ENCODE results near the gene PATE1. TPM values are rescaled to one million over a fixed set of nuclear protein-coding genes. Genes with fewer than 3 reads are reported as not detected.
"Not testable (repeated sequence)": the region's sequence is repeated elsewhere in the genome, so short reads cannot be mapped to it uniquely, and the experiment has no call there.

PATE1 gene
- not detected for polyA plus RNA-seq (2013, experiment 1 of 2; ENCODE audit: insufficient read length)
- polyA plus RNA-seq (2013, experiment 2 of 2; ENCODE audit: insufficient read length): not detected

DNA sequence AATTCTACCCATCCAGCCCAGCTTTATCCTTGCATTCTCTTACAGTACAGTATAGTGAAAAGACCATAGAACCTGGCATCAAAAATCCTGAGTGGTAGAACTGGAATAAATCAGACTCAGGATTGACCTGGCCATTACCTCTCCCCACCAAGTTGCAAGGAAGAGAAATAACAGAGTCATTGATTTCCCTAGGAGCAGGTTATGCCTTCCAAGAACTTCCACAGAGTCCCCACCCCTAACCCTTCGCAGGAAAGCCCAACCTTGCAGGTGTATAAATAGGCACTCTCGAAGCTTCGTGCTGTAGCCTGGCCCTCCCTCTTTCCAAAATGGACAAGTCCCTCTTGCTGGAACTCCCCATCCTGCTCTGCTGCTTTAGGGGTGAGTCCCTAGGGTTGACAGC, at the start of gene PATE1:
Gene PATE1 (plus strand): TSS at position 301 of the 400 bp plus-strand sequence. CDS start 26 bp downstream, at position 327.
- DNase-seq: no peak

GRCh38 chr11:125701018-125701610, 45.0 kb upstream of the PATE1 start:
- no peak for DNase-seq

DNA sequence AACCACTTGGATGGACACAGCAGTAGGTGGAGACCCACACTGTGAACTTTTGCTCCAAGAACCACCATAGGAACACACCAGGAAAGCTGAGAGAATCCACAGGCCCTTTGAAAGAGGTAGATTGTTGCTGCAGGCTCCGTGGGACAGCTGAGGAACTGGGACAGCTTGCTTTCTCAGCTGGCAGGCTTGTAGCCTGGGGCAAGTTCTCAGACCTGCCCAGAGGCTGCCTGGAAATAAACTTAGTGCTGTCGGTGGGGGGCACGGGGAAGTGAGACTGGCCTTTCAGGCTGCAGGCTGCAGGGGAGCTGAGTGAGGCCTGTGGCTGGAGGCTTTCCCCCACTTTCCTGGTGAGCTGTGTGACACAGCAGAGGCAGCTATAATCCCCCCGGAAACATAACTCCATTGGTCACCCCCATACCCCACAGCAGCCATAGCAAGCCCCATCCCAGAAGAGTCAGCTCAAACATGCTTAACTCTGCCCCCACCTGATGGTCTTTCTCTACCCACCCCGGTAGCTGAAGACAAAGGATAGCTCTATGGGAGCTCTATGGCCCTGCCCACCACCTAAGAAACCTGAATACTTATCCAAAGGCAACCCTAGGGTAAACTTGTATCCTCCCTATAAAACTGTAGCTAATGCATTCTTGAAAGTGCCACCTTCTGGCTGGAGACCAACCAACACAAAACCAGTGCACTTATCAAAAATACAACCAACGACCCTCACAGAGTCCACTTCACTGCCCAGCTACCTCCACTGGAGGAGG, 44.0 kb upstream of the PATE1 start:
- no peak for DNase-seq

GRCh38 chr11:125704686-125705085, 41.4 kb upstream of the PATE1 start:
- DNase-seq: not testable (repeated sequence)

- DNase-seq: no peak
Measured at GRCh38 chr11:125720781-125721180, 25.3 kb upstream of the PATE1 start.

DNA sequence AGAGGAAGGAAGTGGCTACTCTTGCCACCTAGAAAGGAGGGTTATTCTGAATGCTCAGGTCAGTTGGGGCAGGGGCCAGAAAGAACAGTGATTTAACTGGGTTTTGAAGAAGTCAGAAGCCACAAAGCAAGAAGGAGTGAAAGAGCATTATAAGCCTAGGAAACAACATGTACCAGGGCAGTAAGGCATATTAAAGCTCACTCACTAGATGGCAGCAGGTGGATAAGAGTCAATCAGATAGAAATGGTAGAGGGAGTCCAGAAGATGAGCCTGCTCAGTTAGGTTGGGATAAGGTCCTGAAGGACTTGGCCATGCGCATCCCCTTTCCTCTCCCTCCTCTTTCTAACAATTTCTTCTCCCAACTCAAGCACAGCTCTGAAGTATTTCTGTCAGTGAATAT, 22.0 kb upstream of the PATE1 start:
- DNase-seq: no peak

DNA sequence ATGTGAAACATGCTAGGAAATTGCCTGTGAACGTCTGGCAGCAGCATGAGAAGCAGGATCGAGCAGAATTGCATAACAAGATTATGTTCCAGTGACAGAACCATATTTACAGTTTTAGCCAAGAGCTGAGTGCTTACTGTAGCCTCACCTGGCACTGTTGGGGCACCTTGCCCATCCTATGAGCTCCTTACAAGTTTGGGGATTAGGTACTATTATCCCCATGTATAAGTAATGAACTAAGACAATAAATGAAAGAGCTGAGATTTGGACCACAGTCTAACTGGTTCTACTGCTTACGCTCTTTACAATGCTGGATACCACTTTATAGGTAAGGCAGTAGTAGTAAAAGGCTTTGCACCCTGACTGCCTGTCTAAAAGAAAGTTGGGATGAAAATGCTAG, 17.1 kb upstream of the PATE1 start:
- no peak for DNase-seq

- DNase-seq: no peak
Measured at GRCh38 chr11:125740617-125741016, 5.5 kb upstream of the PATE1 start.

DNA sequence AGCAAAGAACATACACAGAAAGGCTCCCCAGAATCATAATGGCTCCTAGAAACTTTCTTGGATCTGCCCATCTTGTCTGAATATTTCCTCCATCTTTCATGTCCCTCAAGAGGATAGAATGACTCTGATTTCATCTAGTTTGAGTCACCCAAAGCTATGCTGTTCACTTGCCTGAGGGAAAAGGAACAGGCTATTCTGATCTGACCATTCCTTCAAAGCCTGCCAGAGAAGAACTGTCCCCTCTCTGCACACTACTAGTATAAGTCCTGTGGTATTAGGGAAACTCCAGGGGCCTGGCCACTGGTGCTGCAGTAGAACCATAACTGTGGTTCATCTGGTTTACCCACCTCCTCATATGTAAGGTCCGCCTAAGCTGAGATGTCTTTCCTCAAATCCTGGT, 2.4 kb upstream of the PATE1 start:
- no peak for DNase-seq

- DNase-seq: no peak
Measured at GRCh38 chr11:125750629-125751028, 4.5 kb downstream of the PATE1 start.

DNA sequence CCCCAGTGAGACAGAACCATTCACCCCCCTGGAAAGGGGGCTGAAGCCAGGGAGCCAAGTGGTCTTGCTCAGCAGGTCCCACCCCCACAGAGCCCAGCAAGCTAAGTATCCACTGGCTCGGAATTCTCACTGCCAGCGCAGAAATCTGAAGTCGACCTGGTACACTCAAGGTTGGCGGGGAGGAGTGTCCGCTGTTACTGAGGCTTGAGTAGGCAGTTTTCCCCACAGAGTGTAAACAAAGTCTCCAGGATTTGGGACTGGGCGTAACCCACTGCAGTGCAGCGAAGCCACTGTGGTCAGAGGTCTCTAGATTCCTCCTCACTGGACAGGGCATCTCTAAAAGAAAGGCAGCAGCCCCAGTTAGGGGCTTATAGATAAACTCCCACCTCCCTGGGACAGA, 10.0 kb downstream of the PATE1 start:
- DNase-seq: no peak

DNA sequence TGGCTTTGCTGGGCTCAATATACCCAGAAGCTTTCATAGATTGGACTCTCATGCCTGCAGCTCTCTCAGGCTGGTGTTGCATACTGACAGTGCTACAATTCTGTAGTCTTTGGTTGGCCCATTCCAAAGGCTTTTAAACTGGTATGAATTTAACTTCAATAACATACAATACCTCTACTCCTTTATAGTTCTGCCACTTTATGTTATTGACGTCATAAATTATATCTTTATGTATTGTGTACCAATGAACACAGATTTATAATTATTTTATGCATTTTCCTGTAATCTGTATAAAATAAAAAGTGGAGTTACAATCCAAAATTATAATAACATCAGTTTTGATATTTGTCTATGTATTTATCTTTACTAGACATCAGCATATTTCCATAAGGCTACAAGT, 16.4 kb downstream of the PATE1 start:
- no peak for DNase-seq

GRCh38 chr11:125763483-125763882, 17.4 kb downstream of the PATE1 start:
- DNase-seq: no peak

DNA sequence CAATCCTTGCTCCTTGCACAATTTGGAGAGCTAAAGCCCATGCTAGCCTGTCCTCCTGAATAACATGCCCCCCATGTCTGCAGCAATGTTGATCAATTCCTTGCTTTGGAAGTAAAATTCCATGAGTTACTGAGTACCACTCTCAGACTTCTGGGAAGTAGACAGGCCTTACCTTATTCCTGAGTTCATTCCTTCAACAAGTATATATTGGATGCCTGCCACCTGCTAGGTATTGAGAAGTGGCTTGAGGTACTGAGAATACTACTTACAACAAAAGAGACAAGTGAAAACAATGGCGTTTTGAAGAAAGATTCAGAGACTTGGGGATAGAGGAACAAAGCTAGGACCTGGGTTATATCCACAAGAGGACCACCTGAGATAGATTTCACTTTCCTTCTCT, 20.2 kb downstream of the PATE1 start:
- no peak for DNase-seq

GRCh38 chr11:125768336-125769046, 22.4 kb downstream of the PATE1 start:
- DNase-seq: no peak

GRCh38 chr11:125770583-125770982, 24.5 kb downstream of the PATE1 start:
- DNase-seq: no peak

DNA sequence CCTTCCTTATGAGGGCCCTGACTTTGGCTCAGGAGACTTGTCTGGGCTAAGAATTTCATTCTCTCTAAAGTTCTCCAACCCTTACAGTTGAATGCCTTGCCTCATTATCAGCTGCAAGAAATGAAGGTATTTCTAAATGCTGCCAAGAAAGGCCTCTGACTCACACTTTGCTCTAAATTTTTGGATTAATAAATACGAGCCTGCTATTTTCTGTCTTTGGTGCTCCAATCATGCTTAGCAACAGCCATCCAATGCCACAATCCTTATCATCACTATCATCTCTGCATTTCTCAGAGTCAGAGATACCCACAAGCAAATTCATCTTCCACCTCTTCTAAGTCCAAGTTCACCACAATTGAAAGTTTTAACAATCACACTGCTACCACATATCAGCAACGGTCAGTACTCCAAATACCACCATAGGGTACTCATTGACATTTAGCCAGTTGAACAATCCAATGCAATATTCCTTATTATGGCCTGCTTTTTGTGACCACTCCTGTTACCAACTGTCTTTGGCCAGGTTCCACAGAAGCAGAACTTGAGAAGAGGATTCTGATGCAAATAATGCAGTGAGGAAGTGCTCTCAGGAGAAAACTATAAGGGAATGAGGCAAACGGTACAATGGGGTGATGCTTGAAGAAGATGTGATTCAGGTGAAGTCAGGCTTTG, 26.9 kb downstream of the PATE1 start:
- peak; percentile 28 for DNase-seq

GRCh38 chr11:125773516-125773915, 27.4 kb downstream of the PATE1 start:
- no peak for DNase-seq

DNA sequence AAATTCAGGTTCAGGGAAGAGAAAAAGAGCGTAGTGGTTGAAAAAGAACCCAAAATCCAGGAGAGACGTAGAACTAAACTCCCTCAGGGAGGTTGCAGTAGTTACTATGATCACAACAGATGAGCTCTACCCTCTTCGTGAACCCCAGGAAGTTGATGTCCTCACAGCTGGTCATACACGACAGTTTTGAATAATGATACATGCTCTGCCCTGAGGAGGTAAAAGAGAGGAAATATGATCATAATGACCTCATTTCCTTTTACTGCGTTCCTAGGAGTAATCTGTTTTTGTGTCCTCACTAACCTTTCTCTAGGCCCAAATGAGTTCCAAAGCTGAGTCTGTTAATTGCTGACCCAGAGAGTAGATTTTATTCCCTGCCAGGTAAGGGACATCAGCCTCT, 31.2 kb downstream of the PATE1 start:
- DNase-seq: no peak

- DNase-seq: no peak
Measured at GRCh38 chr11:125778728-125779127, 32.6 kb downstream of the PATE1 start, which contains the start of gene PATE2. TSS of gene PATE2 (minus strand) at chr11:125778828. CDS start at chr11:125778773, 55 bp downstream.

- no peak for DNase-seq
Measured at GRCh38 chr11:125784678-125785077, 38.6 kb downstream of the PATE1 start.

- DNase-seq: no peak
Measured at GRCh38 chr11:125787827-125788226, 41.7 kb downstream of the PATE1 start, which contains the start of gene PATE3. TSS of gene PATE3 (plus strand) at chr11:125788127. CDS start at chr11:125788152, 25 bp downstream.

DNA sequence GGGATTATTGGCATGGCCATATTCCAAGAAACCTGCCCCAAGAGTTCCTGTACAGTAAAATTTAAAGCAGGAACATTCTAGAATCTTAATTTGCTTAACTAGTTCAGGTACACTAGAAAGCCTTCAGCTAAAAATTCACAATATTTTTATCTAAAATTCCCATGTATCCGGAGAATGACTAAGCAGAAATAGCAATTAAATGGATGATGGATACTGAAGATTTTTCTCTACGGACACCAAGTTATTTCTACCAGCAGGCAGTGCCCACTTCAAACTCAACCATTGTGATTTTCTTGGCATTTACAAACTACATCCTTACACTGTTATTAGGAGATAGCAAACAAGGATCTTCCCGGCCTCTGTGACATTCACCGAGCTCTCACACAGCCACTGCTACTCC, 44.7 kb downstream of the PATE1 start:
- no peak for DNase-seq

All from fibroblast of skin of abdomen (primary cell).